Measurements from ENCODE around the gene MAPK1.

GRCh38 chr22:21713428-21714058 lies 153.9 kb downstream of the MAPK1 start:
- TF ChIP-seq CTCF (IDR thresholded peaks at IDR 0.05; ENCODE audit: low read depth, low read length) (no peak), EZH2phosphoT487 (IDR thresholded peaks at IDR 0.05; ENCODE audit: low read depth) (no peak)
